ENCODE results near the gene OSM. TPM values are rescaled to one million over a fixed set of nuclear protein-coding genes. Genes with fewer than 3 reads are reported as not detected.

The OSM gene
- total RNA-seq, 1 experiment from 2014 or later: not detected

GRCh38 chr22:30288419-30289140 is 21.9 kb upstream of the OSM start:
- in situ Hi-C loops (cut with HindIII; ENCODE audit: low pct_unique_long_range_greater_than_20kb, low sequenced_read_pairs): loop anchor here (10.0 kb wide), 1 partner anchor 96 kb away; the partner anchor contains the start of gene RNF215

GRCh38 chr22:30287648-30288418 is 21.2 kb upstream of the OSM start:
- in situ Hi-C loops (cut with HindIII; ENCODE audit: low pct_unique_long_range_greater_than_20kb, low sequenced_read_pairs): loop anchor here (10.0 kb wide), 1 partner anchor 97 kb away; the partner anchor contains the start of gene RNF215

More at GRCh38 chr22:30288419-30289140, 21.9 kb upstream of the OSM start:
- DNase-seq (ENCODE audit: low read depth): peak; percentile 20

GRCh38 chr22:30286813-30287647 is 20.4 kb upstream of the OSM start:
- peak; percentile 70 for DNase-seq (ENCODE audit: low read depth)
- in situ Hi-C loops (cut with HindIII; ENCODE audit: low pct_unique_long_range_greater_than_20kb, low sequenced_read_pairs): loop anchor here (10.0 kb wide), 1 partner anchor 98 kb away; the partner anchor contains the start of gene RNF215

More at GRCh38 chr22:30287648-30288418, 21.2 kb upstream of the OSM start:
- DNase-seq (ENCODE audit: low read depth): peak; percentile 98

GRCh38 chr22:30286331-30286730 is 19.7 kb upstream of the OSM start:
- no peak for DNase-seq (ENCODE audit: low read depth)
- in situ Hi-C loops (cut with HindIII; ENCODE audit: low pct_unique_long_range_greater_than_20kb, low sequenced_read_pairs): loop anchor here (10.0 kb wide), 1 partner anchor 98 kb away; the partner anchor contains the start of gene RNF215

DNA sequence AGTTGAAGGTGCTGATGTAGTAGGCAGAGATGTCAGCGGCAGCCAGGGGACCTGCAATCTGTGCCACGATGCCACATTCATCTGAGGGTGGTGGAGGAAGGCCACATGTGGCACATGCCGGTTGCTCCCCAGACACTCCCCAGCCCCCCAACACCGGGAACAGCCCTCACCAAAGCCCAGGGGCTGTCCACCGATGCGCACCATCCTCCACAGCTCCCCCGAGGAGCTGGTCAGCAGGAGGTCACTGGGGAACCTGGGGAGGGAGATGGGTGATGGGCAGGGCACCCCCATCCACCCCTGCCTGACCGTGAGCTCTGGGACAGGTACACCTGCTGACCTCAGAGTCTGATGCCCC is 19.2 kb upstream of the OSM start:
- DNase-seq (ENCODE audit: low read depth): no peak
- in situ Hi-C loops (cut with HindIII; ENCODE audit: low pct_unique_long_range_greater_than_20kb, low sequenced_read_pairs): loop anchor here (10.0 kb wide), 1 partner anchor 99 kb away; the partner anchor contains the start of gene RNF215

DNA sequence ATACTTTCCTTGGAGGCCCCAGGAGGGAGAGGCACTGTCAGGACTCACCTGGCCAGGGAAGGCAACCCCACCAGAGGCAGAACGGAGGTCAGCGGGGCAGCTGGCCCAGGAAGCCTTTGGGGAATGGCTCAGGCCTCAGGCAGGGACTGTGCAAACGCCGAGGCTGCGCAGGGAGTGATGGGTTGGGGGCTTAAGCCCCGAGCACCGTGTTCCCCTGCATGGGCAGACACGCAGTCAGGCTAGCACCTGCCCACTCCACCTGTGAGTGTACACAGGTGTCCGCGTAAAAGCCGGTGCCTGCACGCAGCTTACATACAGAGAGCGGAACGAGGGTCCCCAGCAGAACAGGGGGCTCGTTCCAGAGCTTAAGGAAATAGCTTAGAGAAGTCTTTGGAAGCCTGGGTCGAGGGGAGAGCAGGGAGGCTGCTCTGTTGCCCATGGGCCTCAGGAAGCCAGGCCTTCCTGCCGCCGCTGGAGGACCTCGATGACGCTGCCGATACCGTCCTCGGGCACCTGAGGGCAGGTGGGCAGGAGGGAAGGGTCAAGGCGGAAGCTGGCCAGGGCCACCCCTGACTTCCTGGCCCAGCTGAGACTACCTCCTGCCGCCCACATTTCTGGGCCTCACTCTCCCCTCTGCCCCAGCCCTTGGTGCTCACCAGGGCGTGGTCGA is 18.7 kb upstream of the OSM start:
- in situ Hi-C loops (cut with HindIII; ENCODE audit: low pct_unique_long_range_greater_than_20kb, low sequenced_read_pairs): loop anchor here (10.0 kb wide), 1 partner anchor 99 kb away; the partner anchor contains the start of gene RNF215
- no peak for DNase-seq (ENCODE audit: low read depth)

- in situ Hi-C loops (cut with HindIII; ENCODE audit: low pct_unique_long_range_greater_than_20kb, low sequenced_read_pairs): loop anchor here (10.0 kb wide), 1 partner anchor 100 kb away; the partner anchor contains the start of gene RNF215
- DNase-seq (ENCODE audit: low read depth): no peak
Observed at GRCh38 chr22:30284666-30285065, 18.0 kb upstream of the OSM start.

DNA sequence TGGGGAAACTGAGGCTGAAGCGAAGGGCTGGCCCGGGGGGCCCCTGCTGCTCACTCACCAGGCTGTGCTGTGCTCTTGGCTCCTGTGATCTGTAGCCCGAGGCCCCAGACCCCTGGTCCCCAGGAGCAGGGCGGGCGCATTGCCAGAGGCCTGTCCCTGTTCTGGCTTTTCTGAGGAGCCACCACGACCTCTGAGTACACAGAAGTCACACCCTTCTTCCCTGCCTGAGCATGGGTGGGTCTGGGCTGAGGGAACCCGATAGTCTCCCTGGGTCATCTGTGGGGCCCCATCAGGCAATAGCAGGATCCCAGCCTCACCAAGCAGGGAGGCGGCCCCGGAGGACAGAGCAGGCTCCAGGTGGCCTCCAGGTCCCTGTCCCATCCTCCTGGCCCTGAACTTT is 17.5 kb upstream of the OSM start:
- DNase-seq (ENCODE audit: low read depth): no peak
- in situ Hi-C loops (cut with HindIII; ENCODE audit: low pct_unique_long_range_greater_than_20kb, low sequenced_read_pairs): loop anchor here (10.0 kb wide), 1 partner anchor 101 kb away; the partner anchor contains the start of gene RNF215

GRCh38 chr22:30283342-30283741 is 16.7 kb upstream of the OSM start:
- DNase-seq (ENCODE audit: low read depth): no peak
- in situ Hi-C loops (cut with HindIII; ENCODE audit: low pct_unique_long_range_greater_than_20kb, low sequenced_read_pairs): loop anchor here (10.0 kb wide), 1 partner anchor 101 kb away; the partner anchor contains the start of gene RNF215

- DNase-seq (ENCODE audit: low read depth): no peak
Observed at GRCh38 chr22:30282616-30283046, 16.0 kb upstream of the OSM start.

DNA sequence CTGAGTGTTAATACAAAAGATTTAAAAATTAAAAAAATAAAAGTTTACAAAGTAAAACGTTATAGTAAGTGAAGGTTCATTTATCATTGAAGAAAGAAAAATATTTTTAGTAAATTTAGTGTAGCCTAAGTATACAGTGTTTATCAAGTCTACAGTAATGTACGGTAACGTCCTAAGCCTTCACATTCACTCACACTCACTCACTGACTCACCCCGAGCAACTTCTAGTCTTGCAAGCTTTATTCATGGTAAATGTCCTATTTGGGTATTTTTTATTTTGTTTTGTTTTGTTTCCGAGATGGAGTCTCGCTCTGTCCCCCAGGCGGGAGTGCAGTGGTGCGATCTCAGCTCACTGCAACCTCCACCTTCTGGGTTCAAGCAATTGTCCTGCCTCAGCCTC is 13.9 kb upstream of the OSM start:
- in situ Hi-C loops (cut with HindIII; ENCODE audit: low pct_unique_long_range_greater_than_20kb, low sequenced_read_pairs): loop anchor here (10.0 kb wide), 1 partner anchor 104 kb away; the partner anchor contains the start of gene RNF215
- no peak for DNase-seq (ENCODE audit: low read depth)

More at GRCh38 chr22:30282616-30283046, 16.0 kb upstream of the OSM start:
- in situ Hi-C loops (cut with HindIII; ENCODE audit: low pct_unique_long_range_greater_than_20kb, low sequenced_read_pairs): loop anchor here (10.0 kb wide), 1 partner anchor 102 kb away; the partner anchor contains the start of gene RNF215

- no peak for DNase-seq (ENCODE audit: low read depth)
- in situ Hi-C loops (cut with HindIII; ENCODE audit: low pct_unique_long_range_greater_than_20kb, low sequenced_read_pairs): loop anchor here (10.0 kb wide), 1 partner anchor 105 kb away; the partner anchor contains the start of gene RNF215
Observed at GRCh38 chr22:30279932-30280331, 13.3 kb upstream of the OSM start.

DNA sequence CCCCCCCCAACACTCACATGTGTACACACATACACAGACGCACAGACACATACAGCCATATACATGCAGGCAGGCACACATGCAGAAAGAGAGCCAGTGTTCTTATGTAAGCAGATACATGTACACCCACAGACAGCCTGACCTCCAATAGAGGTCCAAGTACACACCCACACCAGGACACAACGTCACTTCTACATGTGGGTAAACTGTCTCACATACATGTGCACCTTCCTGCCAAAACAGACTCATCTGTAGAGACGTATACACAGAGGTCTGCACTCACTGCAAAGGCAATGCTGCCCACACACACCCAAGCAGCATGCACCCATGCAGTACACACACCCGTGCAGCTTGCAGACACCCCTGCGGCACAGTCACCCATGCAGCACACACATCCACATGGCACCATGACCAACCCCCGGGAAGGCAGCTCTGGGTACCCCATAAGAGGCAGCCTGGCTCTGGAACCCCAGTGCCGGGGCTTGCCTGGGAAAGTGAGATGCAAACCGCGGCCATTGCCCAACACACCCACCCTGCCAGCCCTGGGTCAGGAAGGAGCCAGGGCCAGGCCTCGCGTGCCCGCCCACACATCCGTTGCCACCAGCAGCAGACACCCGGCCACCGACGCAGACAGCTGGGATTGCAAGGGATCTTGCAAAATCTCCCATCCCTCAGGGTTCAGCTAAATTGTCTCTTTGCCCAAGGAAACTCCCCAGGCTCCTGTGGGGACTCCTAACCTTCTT is 12.6 kb upstream of the OSM start:
- no peak for DNase-seq (ENCODE audit: low read depth)
- in situ Hi-C loops (cut with HindIII; ENCODE audit: low pct_unique_long_range_greater_than_20kb, low sequenced_read_pairs): no loop called here

GRCh38 chr22:30277547-30278344 is 11.1 kb upstream of the OSM start:
- DNase-seq (ENCODE audit: low read depth): peak; percentile 19
- in situ Hi-C loops (cut with HindIII; ENCODE audit: low pct_unique_long_range_greater_than_20kb, low sequenced_read_pairs): no loop called here

- no peak for DNase-seq (ENCODE audit: low read depth)
- in situ Hi-C loops (cut with HindIII; ENCODE audit: low pct_unique_long_range_greater_than_20kb, low sequenced_read_pairs): no loop called here
Observed at GRCh38 chr22:30276039-30276438, 9.4 kb upstream of the OSM start.

DNA sequence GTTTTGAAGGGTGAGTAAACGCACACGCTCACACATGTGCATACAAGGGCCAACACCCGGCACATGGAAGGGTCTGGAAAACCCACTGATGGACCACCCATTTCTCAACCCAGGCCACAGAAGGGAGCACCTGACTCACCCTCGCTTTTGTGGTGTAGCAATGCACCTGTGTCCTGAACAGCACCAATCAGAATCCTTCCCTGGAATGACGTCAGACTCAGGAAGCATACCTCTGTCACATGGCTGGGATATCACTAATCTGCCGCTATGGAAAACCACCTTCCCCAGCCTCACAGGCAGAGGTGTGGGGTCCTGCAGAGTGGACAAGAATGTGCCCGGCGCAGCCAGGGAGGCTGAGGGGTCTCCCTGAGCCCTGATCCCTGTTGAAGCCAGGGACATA is 9.0 kb upstream of the OSM start:
- no peak for DNase-seq (ENCODE audit: low read depth)
- in situ Hi-C loops (cut with HindIII; ENCODE audit: low pct_unique_long_range_greater_than_20kb, low sequenced_read_pairs): no loop called here
